ENCODE data around the gene GRM1. TPM values are rescaled to one million over a fixed set of nuclear protein-coding genes. Genes with fewer than 3 reads are reported as not detected.

GRM1 gene
- total and polyA plus RNA-seq, 2 of the 4 experiments (the other 2 are of a cell fraction), result not detected

DNA sequence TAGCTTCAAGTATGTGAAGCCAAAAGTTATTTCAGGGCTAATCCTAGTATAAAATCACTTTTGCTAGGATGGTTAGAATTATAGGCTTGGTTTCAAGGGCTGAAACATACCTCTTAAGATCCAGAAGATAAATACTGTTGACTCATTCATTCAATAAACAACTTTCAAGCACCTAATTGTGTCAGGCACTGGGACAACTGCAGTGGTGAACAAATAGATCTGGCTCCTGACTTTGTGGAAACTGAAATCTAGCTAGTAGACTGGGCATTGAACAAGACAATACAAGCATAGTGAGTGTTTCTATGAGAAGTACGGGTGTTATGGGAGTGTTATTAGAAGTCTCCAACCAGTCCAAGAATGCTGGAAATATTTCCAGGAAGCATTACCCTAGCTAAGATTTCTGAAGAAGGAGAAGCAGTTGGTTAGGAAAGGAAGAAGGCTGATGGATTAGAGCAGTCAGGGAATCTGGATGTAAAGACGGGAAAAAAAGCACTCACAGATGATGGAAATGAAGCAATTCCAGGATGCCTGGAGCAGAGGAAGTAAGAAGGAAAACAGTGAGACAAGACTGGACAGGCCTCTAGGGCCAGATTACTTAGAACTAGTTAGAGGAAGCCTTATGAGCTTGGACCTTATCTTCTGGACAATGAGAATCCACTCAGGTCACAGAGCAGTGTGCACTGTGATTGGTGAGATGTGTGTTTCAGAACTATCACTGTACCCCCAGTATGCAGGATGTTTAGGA is 382.2 kb downstream of the GRM1 start:
- Histone ChIP-seq H2BK15ac (ENCODE audit: low read depth, low read length) (no peak overlapping the region), H3K4me3 (ENCODE audit: insufficient read depth, low read depth, low read length) (no peak overlapping the region), H4K5ac (ENCODE audit: low read depth, low read length) (no peak overlapping the region), H2BK120ac (ENCODE audit: low read depth, low read length) (no peak overlapping the region), H4K20me1 (ENCODE audit: insufficient read depth, low read length) (no peaks in the 10 kb centered on the region), H4K91ac (ENCODE audit: insufficient read depth, low read depth, low read length) (no peak overlapping the region), H2AK5ac (ENCODE audit: low read depth, low read length) (no peak overlapping the region), H3K9me3 (ENCODE audit: control insufficient read depth, insufficient read depth, low read length) (no peaks in the 10 kb centered on the region), H3K36me3 (ENCODE audit: control insufficient read depth, insufficient read depth, low read length) (no peaks in the 10 kb centered on the region), H3K4me1 (ENCODE audit: control insufficient read depth, insufficient read depth, low read length) (no peaks in the 10 kb centered on the region), H3K4me2 (ENCODE audit: low read depth, low read length) (no peak overlapping the region), H2BK20ac (ENCODE audit: low read depth, low read length) (no peak overlapping the region), H3K18ac (ENCODE audit: low read depth, low read length) (no peak overlapping the region), H2AFZ (replicated peaks; ENCODE audit: low read length, poor library complexity) (no peak overlapping the region), H4K8ac (ENCODE audit: low read depth in 2 of 2, low read length in 2 of 2) (no peak overlapping the region), H3K79me1 (ENCODE audit: low read depth in 1 of 2, low read length in 2 of 2) (no peaks in the 10 kb centered on the region), H3K27me3 (ENCODE audit: control insufficient read depth, insufficient read depth, low read length) (no peaks in the 10 kb centered on the region), H2BK5ac (ENCODE audit: low read depth, low read length, poor library complexity, severe bottlenecking) (no peak overlapping the region), H2AK9ac (replicated peaks; ENCODE audit: low read depth, low read length, poor library complexity) (no peak overlapping the region), H3K4ac (ENCODE audit: low read depth, low read length) (no peak overlapping the region), H3K9ac (ENCODE audit: low read depth, low read length) (no peak overlapping the region), H3K9me1 (ENCODE audit: insufficient read depth, low read length) (no peaks in the 10 kb centered on the region), H3K23ac (ENCODE audit: low read depth, low read length) (no peak overlapping the region), H3K56ac (ENCODE audit: extremely low read depth, insufficient read depth, low read length) (no peak overlapping the region), H3K14ac (replicated peaks; ENCODE audit: low read depth, low read length) (no peak overlapping the region), H3K27ac (ENCODE audit: insufficient read depth, low read length) (no peak overlapping the region)
- TF ChIP-seq RAD21 (IDR thresholded peaks at IDR 0.05; ENCODE audit: low read length) (no peak), SMC3 (IDR thresholded peaks at IDR 0.05; ENCODE audit: low read depth, low read length) (no peak), CHD1 (IDR thresholded peaks at IDR 0.05; ENCODE audit: low read depth, low read length) (no peak), FOS (IDR thresholded peaks at IDR 0.05; ENCODE audit: low read depth, low read length) (no peak), MXI1 (IDR thresholded peaks at IDR 0.05; ENCODE audit: borderline replicate concordance, low read depth, low read length) (no peak)
- TF ChIP-seq, protein P1, sequence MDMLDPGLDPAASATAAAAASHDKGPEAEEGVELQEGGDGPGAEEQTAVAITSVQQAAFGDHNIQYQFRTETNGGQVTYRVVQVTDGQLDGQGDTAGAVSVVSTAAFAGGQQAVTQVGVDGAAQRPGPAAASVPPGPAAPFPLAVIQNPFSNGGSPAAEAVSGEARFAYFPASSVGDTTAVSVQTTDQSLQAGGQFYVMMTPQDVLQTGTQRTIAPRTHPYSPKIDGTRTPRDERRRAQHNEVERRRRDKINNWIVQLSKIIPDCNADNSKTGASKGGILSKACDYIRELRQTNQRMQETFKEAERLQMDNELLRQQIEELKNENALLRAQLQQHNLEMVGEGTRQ (IDR thresholded peaks at IDR 0.05; ENCODE audit: low read depth, low read length), result no peak
- ATAC-seq (ENCODE audit: low read depth), result no peak
- DNase-seq, result no peak
- in situ Hi-C loops (cut with MboI; ENCODE audit: low sequenced_read_pairs) (no loop called here), intact Hi-C loops (cut with micrococcal nuclease) (no loop called here), dilution Hi-C loops (cut with HindIII; ENCODE audit: low sequenced_read_pairs, unreplicated experiment) (no loop called here)
- CTCF ChIA-PET, result no interaction called here
- WGBS, 2 experiments (ENCODE audit: extremely low coverage in 2 of 2, insufficient read length in 1 of 2), result 30% methylated on average over 1 of the region's 2 CpGs; no CpG with 5 or more reads in 1 of the 2 experiments
- no TSS peak for BruUV-seq (replicated peaks)
- POLR2A ChIA-PET (ENCODE audit: unreplicated experiment), result no interaction called here

All from IMR-90 (cell line).